Neural cell (in vitro differentiated cells): ENCODE data around the gene ANKLE1. TPM values are rescaled to one million over a fixed set of nuclear protein-coding genes. Genes with fewer than 3 reads are reported as not detected.
A peak's percentile ranks its signal among the peaks of the same experiment; 100 is the strongest.

ENCODE experiments used
- H2AFZ ChIP-seq: fragments of 200-600, 300-800 bp; sonication (generic), shearing (Covaris generic); 2 replicates; pipeline ENCODE4 v1.6.0; 2014; ENCODE audit warnings: low read depth, mild to moderate bottlenecking, antibody characterized with exemption, low read length, moderate library complexity
- H3F3A ChIP-seq: fragments of 200-600 bp; shearing (Covaris generic); 2 replicates; pipeline ENCODE4 v1.6.1; 2016; ENCODE audit warnings: mild to moderate bottlenecking, moderate library complexity, mixed read lengths, antibody characterized with exemption, low read length; ENCODE audit not compliant: insufficient read depth, poor library complexity, severe bottlenecking
- H3K27ac ChIP-seq: fragments of 200-600, 300-800 bp; sonication (generic), shearing (Covaris generic); 2 replicates; pipeline ENCODE4 v1.5.1; 2014; ENCODE audit warnings: mild to moderate bottlenecking, low read length, moderate library complexity
- H3K27me3 ChIP-seq: fragments of 300-800, 200-600 bp; sonication (generic), shearing (Covaris generic); 2 replicates; pipeline ENCODE4 v1.6.0; 2014; ENCODE audit warnings: mild to moderate bottlenecking, low read depth, low read length, moderate library complexity; ENCODE audit not compliant: insufficient read depth
- H3K36me3 ChIP-seq: fragments of 300-800, 200-600 bp; sonication (generic), shearing (Covaris generic); 2 replicates; pipeline ENCODE4 v1.5.1; 2014; ENCODE audit warnings: mild to moderate bottlenecking, antibody characterized with exemption, low read length, moderate library complexity; ENCODE audit not compliant: insufficient read depth
- H3K4me2 ChIP-seq: fragments of 300-800, 200-600 bp; sonication (generic), shearing (Covaris generic); 2 replicates; pipeline ENCODE4 v1.6.0; 2014; ENCODE audit warnings: mild to moderate bottlenecking, low read length
- H3K4me3 ChIP-seq: fragments of 300-800, 200-600 bp; sonication (generic), shearing (Covaris generic); 2 replicates; pipeline ENCODE4 v1.5.1; 2014; ENCODE audit warnings: mild to moderate bottlenecking, low read length, moderate library complexity
- H3K79me2 ChIP-seq: fragments of 200-600 bp; shearing (Covaris generic); replicated peaks from 2 replicates; pipeline ENCODE4 v1.6.0; 2014; ENCODE audit warnings: mild to moderate bottlenecking, low read length, moderate library complexity; ENCODE audit not compliant: insufficient read depth
- H3K9ac ChIP-seq: fragments of 300-800, 200-600 bp; sonication (generic), shearing (Covaris generic); 2 replicates; pipeline ENCODE4 v1.6.1; 2016; ENCODE audit warnings: mild to moderate bottlenecking, low read length, mixed read lengths
- H3K9me2 ChIP-seq: fragments of 200-600 bp; shearing (Covaris generic); 2 replicates; pipeline ENCODE4 v1.6.1; 2016; ENCODE audit warnings: mild to moderate bottlenecking, low read length, mixed read lengths; ENCODE audit not compliant: insufficient read depth
- H3K9me3 ChIP-seq: fragments of 200-600, 300-800 bp; sonication (generic), shearing (Covaris generic); 2 replicates; pipeline ENCODE4 v1.6.1; 2016; ENCODE audit warnings: mild to moderate bottlenecking, mixed run types, low read length, moderate library complexity, mixed read lengths
- H4K20me1 ChIP-seq: fragments of 200-600 bp; shearing (Covaris generic); 2 replicates; pipeline ENCODE4 v1.6.1; 2016; ENCODE audit warnings: mild to moderate bottlenecking, mixed run types; ENCODE audit not compliant: insufficient read depth
- EP300 ChIP-seq: fragments of 450-650 bp; conservative IDR thresholded peaks from 2 replicates; pipeline ENCODE4 v1.6.1; 2014; ENCODE audit warnings: antibody characterized with exemption, mild to moderate bottlenecking, moderate library complexity; ENCODE audit not compliant: poor library complexity, severe bottlenecking
- EZH2 ChIP-seq: fragments of 200-600, 300-800 bp; shearing (Covaris generic), sonication (generic); IDR thresholded peaks from 2 replicates; pipeline ENCODE4 v1.6.1; 2014; ENCODE audit warnings: antibody characterized with exemption, low read length, borderline replicate concordance, mild to moderate bottlenecking; ENCODE audit not compliant: insufficient read depth, poor library complexity, severe bottlenecking
- MXI1 ChIP-seq: fragments of 450-650 bp; conservative IDR thresholded peaks from 2 replicates; pipeline ENCODE4 v1.6.1; 2014; ENCODE audit warnings: antibody characterized with exemption, mild to moderate bottlenecking; ENCODE audit not compliant: poor library complexity, severe bottlenecking
- POLR2AphosphoS5 ChIP-seq: IDR thresholded peaks from 2 replicates; pipeline ENCODE4 v1.6.1; 2012
- RAD21 ChIP-seq: fragments of 450-650 bp; conservative IDR thresholded peaks from 2 replicates; pipeline ENCODE4 v1.6.1; 2014; ENCODE audit warnings: antibody characterized with exemption, mild to moderate bottlenecking, moderate library complexity
- SMC3 ChIP-seq: fragments of 450-650 bp; conservative IDR thresholded peaks from 2 replicates; pipeline ENCODE4 v1.6.1; 2014; ENCODE audit warnings: antibody characterized with exemption, mild to moderate bottlenecking, moderate library complexity; ENCODE audit not compliant: poor library complexity
- TAF1 ChIP-seq: IDR thresholded peaks from 2 replicates; pipeline ENCODE4 v1.6.1; 2012; ENCODE audit warnings: low read depth
- polyA plus RNA-seq: library from polyadenylated mRNA; depleted of rRNA; stranded (reverse); fragments of >200 nt; gene quantifications from 2 replicates; pipeline ENCODE4 v1.2.3, GENCODE V29; 2014
- TF ChIP-seq, protein P1 (sequence below): IDR thresholded peaks from 2 replicates; pipeline ENCODE4 v1.6.1; 2012; ENCODE audit warnings: borderline replicate concordance
- TF ChIP-seq, protein P2 (sequence below): fragments of 450-650 bp; IDR thresholded peaks from 2 replicates; pipeline ENCODE4 v1.5.1; 2014; ENCODE audit warnings: antibody characterized with exemption, mild to moderate bottlenecking, moderate library complexity; ENCODE audit not compliant: poor library complexity, severe bottlenecking

Gene ANKLE1
- polyA plus RNA-seq, 1 donor from 2014 or later, result 9.3 TPM

DNA sequence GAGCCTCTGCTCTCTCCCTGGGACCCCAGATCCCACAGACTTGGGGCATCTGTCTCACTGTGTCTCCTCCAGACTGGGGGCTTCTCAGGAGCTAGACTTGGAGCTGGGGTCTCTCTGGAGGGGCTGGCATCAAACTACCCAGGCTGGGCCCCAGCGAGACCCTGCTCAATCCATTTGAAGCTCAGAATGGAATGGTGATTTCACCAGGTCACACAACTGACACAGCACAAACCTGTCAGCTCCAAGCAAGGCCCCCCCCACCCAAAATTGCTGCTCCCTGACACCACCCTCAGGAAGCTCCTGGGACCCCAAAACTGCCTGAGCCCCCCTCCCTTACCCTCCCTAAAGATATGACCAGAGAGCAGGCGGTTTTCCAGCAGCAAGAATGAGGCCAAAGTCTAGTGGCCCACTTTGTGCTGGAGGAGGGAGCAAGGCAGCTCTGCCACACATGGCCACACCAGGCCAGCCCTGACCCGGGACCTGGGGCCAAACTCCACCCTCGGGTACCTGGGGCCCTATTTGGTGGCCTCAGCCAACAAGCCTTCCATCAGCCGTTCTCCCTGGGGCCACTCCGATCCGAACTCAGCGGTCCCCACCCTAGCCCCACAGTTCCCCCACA is 38.4 kb upstream of the ANKLE1 start:
- H3K36me3 ChIP-seq, result no peaks in the 10 kb centered on the region
- H3F3A ChIP-seq, result no peaks in the 10 kb centered on the region
- peaks cover 13% of the 10 kb centered on the region for H3K79me2 ChIP-seq
- no peaks in the 10 kb centered on the region for H3K27me3 ChIP-seq
- H4K20me1 ChIP-seq, result no peaks in the 10 kb centered on the region
- peak overlapping the region; percentile 59 for H3K4me2 ChIP-seq
- TF ChIP-seq POLR2AphosphoS5, result no peak
- TF ChIP-seq RAD21, result no peak
- no peak for TF ChIP-seq EP300
- TF ChIP-seq MXI1, result no peak
- no peak for TF ChIP-seq TAF1
- TF ChIP-seq EZH2, result no peak
- TF ChIP-seq, protein P1, sequence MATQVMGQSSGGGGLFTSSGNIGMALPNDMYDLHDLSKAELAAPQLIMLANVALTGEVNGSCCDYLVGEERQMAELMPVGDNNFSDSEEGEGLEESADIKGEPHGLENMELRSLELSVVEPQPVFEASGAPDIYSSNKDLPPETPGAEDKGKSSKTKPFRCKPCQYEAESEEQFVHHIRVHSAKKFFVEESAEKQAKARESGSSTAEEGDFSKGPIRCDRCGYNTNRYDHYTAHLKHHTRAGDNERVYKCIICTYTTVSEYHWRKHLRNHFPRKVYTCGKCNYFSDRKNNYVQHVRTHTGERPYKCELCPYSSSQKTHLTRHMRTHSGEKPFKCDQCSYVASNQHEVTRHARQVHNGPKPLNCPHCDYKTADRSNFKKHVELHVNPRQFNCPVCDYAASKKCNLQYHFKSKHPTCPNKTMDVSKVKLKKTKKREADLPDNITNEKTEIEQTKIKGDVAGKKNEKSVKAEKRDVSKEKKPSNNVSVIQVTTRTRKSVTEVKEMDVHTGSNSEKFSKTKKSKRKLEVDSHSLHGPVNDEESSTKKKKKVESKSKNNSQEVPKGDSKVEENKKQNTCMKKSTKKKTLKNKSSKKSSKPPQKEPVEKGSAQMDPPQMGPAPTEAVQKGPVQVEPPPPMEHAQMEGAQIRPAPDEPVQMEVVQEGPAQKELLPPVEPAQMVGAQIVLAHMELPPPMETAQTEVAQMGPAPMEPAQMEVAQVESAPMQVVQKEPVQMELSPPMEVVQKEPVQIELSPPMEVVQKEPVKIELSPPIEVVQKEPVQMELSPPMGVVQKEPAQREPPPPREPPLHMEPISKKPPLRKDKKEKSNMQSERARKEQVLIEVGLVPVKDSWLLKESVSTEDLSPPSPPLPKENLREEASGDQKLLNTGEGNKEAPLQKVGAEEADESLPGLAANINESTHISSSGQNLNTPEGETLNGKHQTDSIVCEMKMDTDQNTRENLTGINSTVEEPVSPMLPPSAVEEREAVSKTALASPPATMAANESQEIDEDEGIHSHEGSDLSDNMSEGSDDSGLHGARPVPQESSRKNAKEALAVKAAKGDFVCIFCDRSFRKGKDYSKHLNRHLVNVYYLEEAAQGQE, result no peak
- no peak for TF ChIP-seq SMC3
- TF ChIP-seq, protein P2, sequence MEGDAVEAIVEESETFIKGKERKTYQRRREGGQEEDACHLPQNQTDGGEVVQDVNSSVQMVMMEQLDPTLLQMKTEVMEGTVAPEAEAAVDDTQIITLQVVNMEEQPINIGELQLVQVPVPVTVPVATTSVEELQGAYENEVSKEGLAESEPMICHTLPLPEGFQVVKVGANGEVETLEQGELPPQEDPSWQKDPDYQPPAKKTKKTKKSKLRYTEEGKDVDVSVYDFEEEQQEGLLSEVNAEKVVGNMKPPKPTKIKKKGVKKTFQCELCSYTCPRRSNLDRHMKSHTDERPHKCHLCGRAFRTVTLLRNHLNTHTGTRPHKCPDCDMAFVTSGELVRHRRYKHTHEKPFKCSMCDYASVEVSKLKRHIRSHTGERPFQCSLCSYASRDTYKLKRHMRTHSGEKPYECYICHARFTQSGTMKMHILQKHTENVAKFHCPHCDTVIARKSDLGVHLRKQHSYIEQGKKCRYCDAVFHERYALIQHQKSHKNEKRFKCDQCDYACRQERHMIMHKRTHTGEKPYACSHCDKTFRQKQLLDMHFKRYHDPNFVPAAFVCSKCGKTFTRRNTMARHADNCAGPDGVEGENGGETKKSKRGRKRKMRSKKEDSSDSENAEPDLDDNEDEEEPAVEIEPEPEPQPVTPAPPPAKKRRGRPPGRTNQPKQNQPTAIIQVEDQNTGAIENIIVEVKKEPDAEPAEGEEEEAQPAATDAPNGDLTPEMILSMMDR, result no peak
- H3K4me3 ChIP-seq, result peak overlapping the region; percentile 70
- no peaks in the 10 kb centered on the region for H3K9me2 ChIP-seq
- peak overlapping the region; percentile 57 for H3K9ac ChIP-seq
- no peak overlapping the region for H3K27ac ChIP-seq
- H3K9me3 ChIP-seq, result no peaks in the 10 kb centered on the region
- H2AFZ ChIP-seq, result no peak overlapping the region

DNA sequence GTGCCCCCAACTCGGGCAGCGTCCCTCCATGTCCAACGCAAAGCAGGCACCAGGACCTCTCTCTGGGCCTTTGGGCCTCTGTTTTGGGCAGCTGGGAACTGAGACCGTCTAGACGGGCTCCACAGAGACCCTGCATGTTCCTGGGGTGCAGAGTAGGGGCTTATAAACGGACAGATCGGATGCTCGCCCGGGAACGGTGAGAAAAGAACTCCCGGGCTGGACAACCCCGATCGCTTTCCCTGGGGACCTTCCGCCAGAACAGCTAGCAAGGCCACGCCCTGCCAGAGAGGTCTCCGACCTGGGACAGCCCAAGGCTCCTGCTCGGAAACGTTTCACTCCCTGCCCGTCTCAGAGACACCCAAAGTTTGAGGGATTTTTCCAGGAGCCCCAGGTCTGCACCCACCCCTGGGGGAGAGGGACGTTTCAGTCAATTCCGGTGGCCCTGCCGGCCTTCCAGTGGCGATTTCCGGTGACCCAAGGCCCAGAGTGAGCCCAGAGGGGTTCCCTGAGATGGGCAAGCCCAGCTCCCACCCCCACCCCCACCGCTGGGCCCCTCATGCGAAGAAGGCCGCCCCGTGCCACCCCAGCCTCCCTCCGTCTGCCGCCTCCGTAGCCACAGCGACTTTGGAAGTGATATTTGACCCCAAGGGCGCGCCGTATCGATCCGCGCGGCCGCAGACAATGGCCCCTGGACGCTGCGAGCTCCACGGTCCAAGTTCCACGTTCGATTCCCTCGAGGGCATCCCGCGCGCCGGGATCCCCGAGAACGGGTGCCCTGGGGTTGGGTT is 37.7 kb upstream of the ANKLE1 start:
- H3K9me2 ChIP-seq, result no peaks in the 10 kb centered on the region
- H3K9ac ChIP-seq, result peak overlapping the region; percentile 57
- no peaks in the 10 kb centered on the region for H3K27me3 ChIP-seq
- no peaks in the 10 kb centered on the region for H4K20me1 ChIP-seq
- no peaks in the 10 kb centered on the region for H3K36me3 ChIP-seq
- H3K4me2 ChIP-seq, result peak overlapping the region; percentile 59
- TF ChIP-seq SMC3 (no peak), TAF1 (no peak), POLR2AphosphoS5 (no peak), RAD21 (no peak), EZH2 (no peak), EP300 (no peak), MXI1 (no peak)
- TF ChIP-seq, protein P1, result no peak
- TF ChIP-seq, protein P2, result no peak
- H3K9me3 ChIP-seq, result no peaks in the 10 kb centered on the region
- peak overlapping the region; percentile 70 for H3K4me3 ChIP-seq
- H3K79me2 ChIP-seq, result peaks cover 13% of the 10 kb centered on the region
- H3K27ac ChIP-seq, result no peak overlapping the region
- H3F3A ChIP-seq, result no peaks in the 10 kb centered on the region
- no peak overlapping the region for H2AFZ ChIP-seq
